HuH-7 (cell line): ENCODE data around the gene ZNF256.
A peak's percentile ranks its signal among the peaks of the same experiment; 100 is the strongest.

Source experiments
- DNase-seq: peaks from one replicate; pipeline ENCODE4 v3.0.0; 2011; ENCODE audit warnings: low spot score

ZNF256 gene

DNA sequence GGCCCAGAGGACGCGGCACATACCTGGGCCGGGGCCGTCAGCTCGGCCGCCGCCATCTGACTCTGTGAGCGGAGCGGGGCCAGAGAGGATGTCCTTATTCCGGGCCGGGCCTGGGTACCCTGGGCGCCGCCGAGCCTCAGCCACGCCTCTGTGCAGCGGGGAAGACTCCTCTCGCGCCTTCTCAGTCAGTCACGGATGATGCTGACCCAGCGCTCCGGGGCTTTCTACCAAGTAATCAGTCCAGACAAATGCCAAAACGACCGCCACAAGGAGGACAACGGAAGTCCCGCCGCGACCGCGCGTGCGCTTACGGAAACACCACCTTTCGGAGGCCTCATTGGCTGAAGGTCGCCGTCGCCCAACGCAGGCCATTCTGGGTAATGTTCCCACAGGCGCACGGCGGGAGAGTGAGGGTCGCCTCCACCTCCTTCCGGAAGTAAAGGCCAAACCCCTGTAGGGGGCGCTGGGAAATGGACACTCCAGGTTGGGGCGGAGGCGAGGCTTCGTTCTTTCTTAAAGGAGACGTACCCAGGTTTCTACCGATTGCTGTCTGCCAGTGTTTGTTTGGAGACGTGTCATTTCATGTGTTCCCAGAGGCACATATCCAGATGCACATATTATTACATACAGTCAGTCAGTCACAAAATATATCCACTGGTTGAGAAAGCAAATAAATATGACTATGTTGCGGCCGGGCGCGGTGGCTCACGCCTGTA is at the start of gene ZNF256:
TSS of gene ZNF256 (minus strand) at position 288 of the 716 bp plus-strand sequence. CDS start at position 56, 232 bp downstream.
- peak; percentile 92 for DNase-seq

DNA sequence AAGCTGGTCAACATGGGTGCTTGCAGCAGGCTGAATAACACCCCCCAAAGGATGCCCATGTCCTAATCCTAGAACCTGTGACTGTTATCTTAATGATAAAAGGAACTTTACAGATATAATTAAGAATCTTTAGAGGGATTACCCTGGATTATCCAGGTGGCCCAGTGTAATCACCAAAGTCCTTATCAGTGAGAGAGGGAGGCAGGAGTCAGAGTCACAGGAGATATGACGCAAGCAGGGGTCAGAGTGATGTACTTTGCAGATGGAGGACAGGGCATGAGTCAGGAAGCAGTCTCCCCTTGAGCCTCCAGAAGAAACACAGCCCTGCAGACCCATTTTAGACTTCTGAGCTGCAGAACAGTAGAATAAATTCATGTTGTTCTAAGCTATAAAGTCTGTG is 45.3 kb upstream of the ZNF256 start:
- no peak for DNase-seq

DNA sequence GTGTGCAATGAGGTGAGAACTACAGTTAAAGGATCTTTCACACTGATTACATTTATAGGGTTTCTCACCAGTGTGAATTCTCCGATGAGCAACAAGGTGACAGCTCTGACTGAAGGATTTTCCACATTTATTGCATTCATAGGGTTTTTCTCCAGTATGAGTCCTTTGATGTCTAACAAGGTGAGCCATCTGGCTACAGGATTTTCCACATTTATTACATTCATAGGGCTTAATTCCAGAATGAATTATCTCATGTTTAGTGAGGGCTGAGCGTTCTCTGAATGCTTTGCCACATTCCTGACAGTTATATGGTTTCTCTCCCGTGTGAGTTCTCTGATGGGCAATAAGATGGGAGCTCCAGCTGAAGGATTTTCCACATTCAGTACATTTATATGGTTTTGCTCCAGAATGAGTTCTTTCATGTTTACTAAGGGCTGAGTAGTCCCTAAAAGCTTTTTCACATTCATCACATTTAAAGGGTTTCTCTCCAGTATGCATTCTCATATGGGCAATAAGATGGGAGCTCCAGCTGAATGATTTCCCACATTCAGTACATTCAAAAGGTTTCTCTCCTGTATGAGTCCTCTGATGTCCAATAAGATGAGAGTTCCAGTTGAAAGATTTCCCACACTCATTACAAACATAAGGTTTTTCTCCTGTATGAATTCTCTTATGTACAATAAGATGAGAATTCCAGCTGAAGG is 31.2 kb upstream of the ZNF256 start:
- no peak for DNase-seq

DNA sequence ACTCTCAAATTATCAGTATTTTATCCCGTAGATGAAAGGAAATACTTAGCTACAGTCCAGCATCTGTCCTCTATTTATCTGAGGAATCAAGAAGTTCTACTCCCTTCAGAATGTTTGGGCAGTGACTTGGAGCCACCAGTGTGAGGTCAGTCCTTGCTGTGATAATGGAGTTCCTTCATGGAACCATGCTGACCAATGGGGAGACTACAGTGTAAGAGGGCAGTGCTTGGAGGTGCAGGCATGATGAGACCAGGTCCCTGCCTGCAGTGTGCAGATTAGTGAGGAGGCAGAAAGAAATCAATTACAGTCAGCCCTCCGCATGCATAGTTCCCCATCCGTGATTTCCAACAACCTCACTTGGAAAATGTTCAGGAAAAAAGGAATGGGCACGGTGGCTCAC is 26.9 kb upstream of the ZNF256 start, which contains the start of gene C19orf18:
TSS of gene C19orf18 (minus strand) at position 101 of the 400 bp plus-strand sequence. CDS start 102 bp downstream, outside the sequence.
- DNase-seq, result no peak

DNA sequence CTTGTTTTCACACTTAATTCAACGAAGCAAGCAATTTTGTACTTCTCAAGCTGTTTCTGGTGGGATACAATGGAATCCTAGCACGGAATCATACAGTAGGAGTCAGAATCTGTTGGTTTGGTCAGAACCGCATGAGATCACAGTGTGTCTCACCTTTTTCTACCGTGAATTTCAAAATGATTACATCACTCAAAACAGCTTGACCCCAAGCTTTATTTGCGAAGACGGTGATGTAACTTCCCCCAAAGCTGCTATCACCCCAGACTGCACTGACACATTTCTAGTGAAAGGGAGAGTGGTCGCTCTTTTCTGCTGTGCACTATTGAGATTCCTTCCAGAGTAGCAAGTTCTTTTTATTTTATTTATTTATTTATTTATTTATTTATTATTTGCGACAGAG is 17.3 kb upstream of the ZNF256 start:
- no peak for DNase-seq

DNA sequence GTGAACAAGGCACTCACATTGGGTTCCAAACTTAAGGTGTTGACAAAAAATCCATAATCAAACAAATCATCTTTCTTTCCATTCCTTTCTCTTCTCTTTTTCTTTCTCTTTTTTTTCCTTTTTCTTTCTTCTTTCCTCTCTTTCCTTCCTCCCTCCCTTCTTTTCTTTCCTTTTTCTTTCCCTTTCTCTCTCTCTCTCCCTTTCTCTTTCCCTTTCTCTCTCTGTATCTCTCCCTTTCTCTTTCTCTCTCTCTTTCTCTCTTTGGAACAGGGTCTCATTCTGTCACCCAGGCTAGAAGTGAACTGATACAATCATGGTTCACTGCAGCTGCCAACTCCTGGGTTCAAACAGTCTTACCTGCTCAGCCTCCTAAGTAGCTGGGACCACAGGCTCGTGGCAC is 14.3 kb upstream of the ZNF256 start:
- no peak for DNase-seq

DNA sequence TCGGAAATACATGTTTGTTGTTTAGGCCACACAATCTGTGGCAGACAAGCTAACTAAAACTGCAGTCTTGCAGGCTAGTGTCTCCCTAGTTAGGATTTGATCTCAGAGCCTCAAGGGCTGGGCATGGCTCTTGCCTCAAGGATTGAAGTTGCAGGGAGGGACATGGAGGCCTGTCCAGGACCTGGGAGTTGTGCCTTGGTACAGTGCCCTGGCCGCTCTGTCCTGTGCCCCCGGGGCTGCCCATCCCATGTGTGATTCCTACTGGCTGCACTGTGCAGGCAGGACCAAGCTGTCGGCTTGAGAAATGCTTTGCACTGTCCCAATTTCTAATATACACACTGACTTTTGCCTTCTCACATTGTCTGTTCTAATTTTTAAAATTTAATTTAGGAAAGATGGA is 7.5 kb upstream of the ZNF256 start:
- DNase-seq, result no peak

DNA sequence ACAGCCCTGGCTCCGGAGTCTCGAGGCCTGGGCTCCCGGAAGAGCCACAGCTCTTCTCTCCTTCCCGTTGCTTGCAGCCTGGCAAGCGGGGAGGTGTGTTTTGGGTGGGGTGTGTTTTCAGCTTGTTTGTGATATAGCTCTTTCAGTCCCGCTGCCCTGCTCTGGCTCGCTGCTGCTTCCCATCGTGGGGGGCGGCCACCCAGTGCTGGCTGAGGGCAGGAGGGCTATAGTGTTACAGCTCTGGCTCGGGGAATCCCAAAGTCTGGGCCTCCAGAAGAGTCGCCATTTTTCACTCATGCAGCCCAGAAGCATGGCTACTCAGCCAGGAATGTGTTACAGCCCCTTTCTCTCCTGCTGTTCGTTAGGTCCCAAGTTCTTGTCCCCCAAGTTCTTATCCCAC is 2.2 kb upstream of the ZNF256 start:
- DNase-seq, result no peak

DNA sequence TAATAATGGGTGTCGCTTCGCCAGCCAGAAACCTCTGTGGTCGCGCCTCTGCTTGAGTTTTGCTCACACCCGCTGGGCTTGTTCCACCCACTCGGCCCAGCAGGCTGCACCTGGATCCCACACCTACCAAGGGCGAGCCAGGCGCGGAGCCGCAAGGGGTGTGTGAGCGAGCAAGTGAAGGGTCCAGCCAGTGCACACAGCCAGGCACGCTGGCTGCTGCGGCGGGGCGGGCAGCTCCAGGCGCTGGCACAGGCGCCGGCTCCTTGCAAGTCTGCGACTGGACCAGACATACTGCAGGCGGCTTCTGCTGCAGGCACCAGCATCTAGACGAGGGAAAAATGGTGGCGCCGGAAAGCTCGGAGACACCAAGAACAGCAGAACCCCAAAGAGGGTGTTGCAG is 1.8 kb upstream of the ZNF256 start:
- DNase-seq, result no peak

DNA sequence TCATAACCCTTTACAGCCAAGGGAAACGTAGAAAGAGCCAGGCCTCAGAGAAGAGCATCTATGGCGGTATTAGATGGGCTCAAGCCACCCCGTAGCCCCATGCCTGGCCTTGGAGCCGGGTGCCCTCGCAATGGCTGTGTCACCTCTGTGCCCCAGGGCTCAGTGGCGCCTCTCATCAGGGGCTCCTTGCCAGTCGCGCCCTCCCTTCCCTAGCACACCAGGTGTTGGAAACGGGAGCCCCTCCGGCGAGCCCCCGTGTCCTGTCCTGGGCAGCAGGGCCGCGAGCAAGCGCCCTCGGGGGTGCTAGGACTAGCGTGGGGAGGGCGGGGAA is 453 bp downstream of the ZNF256 start:
- peak; percentile 11 for DNase-seq

DNA sequence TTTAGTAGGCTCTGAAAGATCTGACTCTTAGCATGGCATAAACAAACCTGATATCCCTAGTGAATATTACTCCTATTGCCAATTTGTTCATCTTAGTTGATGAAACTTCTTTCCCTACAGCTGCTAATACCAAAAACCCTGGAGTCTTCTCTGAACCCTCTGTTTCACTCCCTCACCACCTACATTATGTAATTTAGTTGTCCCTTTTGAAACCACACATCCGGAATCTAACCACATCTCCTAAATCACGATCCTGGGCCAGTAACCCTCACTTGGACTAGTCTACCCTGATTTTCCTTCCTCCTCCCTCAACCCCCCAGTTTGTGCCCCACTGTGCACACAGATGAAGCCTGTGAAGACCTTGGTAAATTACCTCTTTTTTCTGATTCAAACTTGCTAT is 1.2 kb downstream of the ZNF256 start:
- DNase-seq, result no peak

DNA sequence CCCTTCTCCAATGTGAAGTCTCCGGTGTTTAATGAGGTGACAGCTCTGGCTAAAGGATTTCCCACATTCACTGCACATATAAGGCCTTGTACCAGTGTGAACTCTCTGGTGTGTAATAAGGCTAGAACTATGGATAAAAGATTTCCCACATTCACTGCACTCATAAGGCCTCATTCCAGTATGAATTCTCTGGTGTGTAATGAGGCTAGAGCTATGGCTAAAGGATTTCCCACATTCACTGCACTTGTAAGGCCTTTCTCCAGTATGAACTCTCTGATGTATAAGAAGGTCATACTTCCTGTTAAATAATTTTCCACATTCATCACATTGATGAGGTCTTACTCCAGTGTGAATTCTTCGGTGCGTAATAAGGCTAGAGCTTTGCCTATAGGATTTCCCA is 5.9 kb downstream of the ZNF256 start:
- no peak for DNase-seq

DNA sequence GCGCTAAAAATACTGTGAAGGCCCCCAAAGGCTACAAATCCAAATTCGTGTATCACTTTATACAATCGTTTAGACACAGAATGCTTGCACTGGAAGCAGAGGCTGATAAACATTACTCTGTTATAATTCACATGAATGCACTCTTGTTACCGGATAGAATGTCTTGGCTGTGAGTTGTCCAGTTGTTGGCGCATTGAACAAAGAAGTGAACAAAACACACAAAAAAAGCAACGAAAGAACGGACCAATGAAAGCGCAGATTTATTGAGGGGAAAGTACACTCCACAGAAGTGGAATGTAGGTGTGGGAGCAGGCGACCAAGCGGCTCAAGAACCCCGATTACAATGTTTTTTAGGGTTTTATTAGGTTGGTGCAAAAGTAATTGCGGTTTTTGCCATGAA is 11.8 kb downstream of the ZNF256 start:
- no peak for DNase-seq

DNA sequence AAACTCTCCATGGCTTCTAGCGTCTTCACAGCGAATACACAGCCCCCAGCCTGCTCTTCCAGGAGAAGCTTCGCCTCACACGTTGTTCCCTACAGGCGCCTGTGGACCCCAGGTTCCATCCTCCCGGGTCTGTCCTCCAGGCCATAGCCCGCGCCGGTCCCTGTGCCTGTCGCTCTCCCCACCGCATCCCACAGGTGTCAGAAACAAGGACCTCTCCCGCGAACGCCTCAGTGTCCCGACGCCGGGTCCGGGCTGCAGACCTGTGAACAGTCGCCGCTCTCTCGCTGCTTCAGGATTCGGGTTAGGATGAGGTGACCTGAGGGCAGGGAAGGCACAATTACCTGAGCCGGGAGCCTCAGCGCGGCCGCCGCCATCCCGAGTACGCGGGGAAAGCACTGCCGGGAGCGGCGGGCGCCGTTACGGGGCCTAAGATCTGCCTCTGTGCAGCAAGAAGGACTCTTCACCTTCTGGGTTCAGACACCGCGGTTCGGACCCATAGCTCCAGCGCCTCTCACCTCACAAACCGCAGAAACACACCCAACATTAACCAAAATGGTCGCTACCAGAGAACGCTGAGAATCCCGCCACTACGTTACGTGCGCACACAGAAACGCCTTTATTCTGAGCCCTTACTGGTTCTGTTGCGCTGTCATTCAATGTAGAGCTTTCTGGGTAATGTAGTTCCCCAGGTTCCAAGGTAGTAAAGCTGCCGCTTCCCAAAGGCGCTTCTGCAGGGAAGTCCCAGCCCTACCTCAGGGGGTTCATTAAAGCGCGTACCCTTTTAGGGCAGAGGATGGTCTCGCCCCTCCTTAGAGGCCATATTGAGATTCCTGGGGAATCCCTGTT is 12.5 kb downstream of the ZNF256 start, which contains the start of gene ZNF418:
TSS of gene ZNF418 (minus strand) at position 583 of the 846 bp plus-strand sequence. CDS start 1,580 bp downstream, outside the sequence.
- DNase-seq, result no peak

DNA sequence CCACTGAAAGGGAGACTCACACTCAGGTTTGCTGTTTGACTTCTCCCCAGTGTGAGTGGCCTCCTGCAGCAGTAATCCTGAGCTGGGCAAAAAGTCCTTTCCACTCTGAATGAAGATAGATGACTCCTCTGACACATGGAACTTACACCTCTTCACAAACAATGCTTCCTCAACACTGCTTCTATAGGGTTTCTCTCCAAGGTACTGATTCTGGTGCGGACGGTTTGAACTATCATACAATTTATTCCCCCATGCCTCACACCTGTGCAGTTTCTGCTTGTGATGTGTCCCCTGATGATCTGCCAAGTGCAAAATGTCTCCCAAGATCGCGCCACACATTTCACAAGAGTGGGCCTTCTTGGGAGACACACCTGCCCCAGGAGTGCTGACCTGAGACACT is 19.9 kb downstream of the ZNF256 start:
- no peak for DNase-seq

DNA sequence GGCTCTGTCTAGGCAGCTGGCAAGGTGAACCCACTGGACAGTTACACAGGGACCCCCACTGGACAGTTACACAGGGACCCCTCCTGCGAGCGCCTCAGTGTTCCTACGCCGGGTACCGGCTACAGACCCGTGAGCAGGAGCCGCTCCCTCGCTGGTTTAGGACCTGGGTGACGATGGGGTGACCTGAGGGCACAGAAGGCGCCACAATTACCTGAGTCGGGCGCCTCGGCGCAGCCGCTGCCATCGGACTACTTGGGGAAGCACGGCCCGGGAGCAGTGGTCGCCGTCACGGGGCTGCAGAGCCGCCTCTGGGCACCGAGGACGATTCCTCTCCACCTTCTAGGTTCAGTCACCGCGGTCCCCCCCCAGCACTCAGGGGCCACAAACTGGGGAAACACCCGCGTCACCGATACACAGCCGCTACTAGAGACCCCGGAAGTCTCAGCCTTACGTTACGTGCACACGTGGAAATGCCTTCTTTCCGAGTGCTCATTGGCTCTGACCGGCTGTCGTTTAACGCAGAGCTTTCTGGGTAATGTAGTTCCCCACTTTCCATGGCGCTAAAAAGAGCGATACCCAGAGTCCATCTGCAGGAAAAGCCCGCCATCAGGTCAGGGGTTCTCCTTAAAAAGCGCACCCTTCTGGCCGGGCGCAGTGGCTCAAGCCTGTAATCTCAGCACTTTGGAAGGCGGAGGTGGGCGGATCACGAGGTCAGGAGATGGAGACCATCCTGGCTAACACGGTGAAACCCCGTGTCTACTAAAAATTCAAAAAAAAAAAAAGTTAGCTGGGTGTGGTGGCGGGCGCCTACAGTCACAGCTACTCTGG is 31.1 kb downstream of the ZNF256 start, which contains the start of gene ZNF417:
TSS of gene ZNF417 (minus strand) at position 425 of the 828 bp plus-strand sequence. CDS start at position 244, 181 bp downstream.
- peak; percentile 92 for DNase-seq

DNA sequence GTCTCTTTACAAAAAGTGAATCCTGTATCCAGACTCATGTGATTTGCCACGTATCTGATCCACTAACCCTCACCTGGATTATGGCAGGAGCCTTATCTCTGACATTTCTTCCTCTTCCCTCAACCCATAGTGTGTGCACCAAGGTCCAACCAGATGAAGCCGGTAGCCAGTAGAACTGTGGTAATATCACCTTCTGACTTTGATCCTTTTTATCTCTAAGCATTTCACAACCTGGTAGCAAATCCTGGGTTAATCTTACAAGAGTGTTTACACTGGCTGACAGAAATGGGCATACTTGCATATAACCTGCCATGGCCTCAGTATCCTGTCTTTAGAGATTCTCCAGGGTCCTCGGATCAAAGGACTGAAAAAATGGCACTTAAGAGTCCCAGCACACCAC is 33.0 kb downstream of the ZNF256 start:
- DNase-seq, result no peak

DNA sequence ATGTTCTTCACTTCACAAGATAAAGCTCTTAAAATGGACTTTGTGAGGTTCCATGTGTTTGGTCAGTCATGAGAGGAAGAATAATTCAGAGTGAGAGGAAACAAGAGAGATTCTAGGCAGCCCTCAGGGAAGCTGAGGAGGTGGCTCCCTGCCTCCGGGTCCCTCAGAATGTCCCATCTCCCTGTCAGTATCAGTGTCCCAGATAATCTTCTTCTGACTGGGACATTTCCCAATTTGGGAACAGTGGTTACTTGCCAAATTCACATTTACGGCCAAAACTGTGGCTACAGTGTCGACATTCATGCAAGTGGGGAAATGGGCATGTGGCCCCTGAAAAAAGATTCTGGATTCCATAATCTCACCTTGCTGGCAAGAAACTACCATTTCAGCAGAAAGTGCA is 40.1 kb downstream of the ZNF256 start:
- DNase-seq, result no peak

DNA sequence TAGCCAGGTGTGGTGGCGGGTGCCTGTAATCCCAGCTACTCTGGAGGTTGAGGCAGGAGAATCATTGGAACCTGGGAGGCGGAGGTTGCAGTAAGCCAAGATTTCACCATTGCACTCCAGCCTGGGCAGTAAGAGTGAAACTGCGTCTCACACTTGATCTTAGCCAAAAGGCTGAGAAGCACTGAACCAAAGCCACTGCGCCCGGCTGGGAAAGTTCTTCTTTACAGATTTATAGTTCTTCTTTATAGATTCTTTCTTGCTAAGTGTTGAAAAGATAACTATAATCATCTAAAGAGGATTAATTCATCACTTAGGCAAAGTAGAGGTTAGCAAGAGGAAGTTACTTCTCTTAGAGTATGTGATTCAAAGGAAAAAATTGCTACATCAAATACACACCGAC is 42.2 kb downstream of the ZNF256 start:
- DNase-seq, result no peak

DNA sequence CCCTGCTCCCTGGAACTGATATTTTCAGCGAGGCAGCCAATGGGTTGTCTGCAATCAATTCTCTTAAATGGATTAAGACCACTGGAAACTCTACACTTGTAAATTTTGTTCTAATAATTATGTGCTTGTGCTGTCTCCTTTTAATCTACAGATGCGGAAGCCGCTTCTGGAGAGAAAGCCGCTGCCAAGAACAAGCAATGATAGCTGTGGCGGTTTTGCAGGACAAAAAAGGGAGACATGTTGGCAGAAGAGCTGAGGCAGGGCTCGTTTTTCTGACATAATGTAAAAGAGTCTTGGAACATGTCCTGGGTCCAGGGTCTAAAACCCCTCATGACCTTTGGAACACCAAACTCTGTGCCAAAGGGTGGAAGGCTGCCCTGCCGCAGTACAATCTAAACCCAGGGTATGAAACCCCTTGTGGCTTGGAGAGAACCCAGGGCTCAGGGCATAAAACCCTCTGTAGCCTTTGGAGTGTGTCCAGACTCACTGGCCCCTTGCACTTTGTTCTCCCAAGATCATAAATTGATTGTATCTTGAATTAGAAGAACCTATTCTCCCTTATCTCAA is 43.8 kb downstream of the ZNF256 start:
- DNase-seq, result no peak

DNA sequence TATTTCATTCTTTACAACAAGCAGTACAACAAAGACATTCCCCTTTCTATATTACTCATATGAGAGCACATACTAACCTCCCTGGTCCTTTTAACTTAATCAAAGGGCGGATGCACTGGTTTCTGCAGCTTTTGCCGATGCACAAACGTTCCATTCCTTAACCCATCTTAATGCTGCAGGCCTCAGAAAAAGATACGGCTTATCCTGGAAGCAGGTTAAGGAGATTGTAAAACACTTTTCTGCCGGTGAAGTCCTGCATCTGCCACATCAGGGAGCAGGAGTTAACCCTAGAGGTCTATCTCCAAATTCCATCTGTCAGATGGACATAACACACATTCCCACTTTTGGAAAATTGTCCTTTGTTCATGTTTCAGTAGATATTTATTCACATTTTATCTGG is 47.2 kb downstream of the ZNF256 start:
- no peak for DNase-seq
